Motor neuron (in vitro differentiated cells): Measurements from ENCODE around the gene AXIN1. TPM values are rescaled to one million over a fixed set of nuclear protein-coding genes. Genes with fewer than 3 reads are reported as not detected.

ENCODE experiments used
- ATAC-seq, 8 experiments: fragments of 200-7000 bp; cut with Tn5 transposase; replicated peaks in 6 of 8; 2 replicates each; pipeline ENCODE4 v1.8.0; 2021; ENCODE audit warnings: mild to moderate bottlenecking in 8 of 8, moderate library complexity in 8 of 8
- H3K27ac ChIP-seq, 2 donors: fragments of 250-450 bp; sonication (Bioruptor Pico); 2 replicates each; pipeline ENCODE4 v1.9.0; 2021; ENCODE audit warnings: antibody characterized with exemption in 2 of 2, mild to moderate bottlenecking in 2 of 2, moderate library complexity in 1 of 2
- H3K4me1 ChIP-seq, 2 donors: fragments of 250-450 bp; sonication (Bioruptor Pico); replicated peaks in 1 of 2; 2 replicates each; pipeline ENCODE4 v1.6.1; 2021; ENCODE audit warnings: antibody characterized with exemption in 2 of 2, mild to moderate bottlenecking in 2 of 2, moderate library complexity in 1 of 2
- H3K4me3 ChIP-seq, 5 donors: fragments of 250-450 bp; sonication (Bioruptor Pico); 2 replicates each; pipeline ENCODE4 v1.9.0; 2021; ENCODE audit warnings: antibody characterized with exemption in 5 of 5, mild to moderate bottlenecking in 5 of 5, moderate library complexity in 4 of 5
- WGBS, 10 experiments: fragments of 450-650 bp; shearing (Covaris generic); methylation state at CpG; one replicate each; pipeline ENCODE4 v1.0.0; 2022; 5-methylcytosine and 5-hydroxymethylcytosine counted together
- in situ Hi-C, 9 experiments: fragments of 400-800 bp; cut with MboI; loops; one replicate each; pipeline ENCODE4 v1.15.0; 2021; ENCODE audit warnings: low sequenced_read_pairs in 9 of 9, low pct_unique_long_range_greater_than_20kb in 2 of 9; ENCODE audit not compliant: unreplicated experiment in 9 of 9
- total RNA-seq, 8 experiments: library from RNA; unstranded; fragments of 300-600 nt; gene quantifications; 2 replicates each; pipeline versions ENCODE4 v1.2.3 to v1.2.4, GENCODE V29; 2022

Gene AXIN1, protein sequence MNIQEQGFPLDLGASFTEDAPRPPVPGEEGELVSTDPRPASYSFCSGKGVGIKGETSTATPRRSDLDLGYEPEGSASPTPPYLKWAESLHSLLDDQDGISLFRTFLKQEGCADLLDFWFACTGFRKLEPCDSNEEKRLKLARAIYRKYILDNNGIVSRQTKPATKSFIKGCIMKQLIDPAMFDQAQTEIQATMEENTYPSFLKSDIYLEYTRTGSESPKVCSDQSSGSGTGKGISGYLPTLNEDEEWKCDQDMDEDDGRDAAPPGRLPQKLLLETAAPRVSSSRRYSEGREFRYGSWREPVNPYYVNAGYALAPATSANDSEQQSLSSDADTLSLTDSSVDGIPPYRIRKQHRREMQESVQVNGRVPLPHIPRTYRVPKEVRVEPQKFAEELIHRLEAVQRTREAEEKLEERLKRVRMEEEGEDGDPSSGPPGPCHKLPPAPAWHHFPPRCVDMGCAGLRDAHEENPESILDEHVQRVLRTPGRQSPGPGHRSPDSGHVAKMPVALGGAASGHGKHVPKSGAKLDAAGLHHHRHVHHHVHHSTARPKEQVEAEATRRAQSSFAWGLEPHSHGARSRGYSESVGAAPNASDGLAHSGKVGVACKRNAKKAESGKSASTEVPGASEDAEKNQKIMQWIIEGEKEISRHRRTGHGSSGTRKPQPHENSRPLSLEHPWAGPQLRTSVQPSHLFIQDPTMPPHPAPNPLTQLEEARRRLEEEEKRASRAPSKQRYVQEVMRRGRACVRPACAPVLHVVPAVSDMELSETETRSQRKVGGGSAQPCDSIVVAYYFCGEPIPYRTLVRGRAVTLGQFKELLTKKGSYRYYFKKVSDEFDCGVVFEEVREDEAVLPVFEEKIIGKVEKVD
- 10 to 100 TPM; 10.3 to 21.6 (median 15.9) TPM for total RNA-seq

DNA sequence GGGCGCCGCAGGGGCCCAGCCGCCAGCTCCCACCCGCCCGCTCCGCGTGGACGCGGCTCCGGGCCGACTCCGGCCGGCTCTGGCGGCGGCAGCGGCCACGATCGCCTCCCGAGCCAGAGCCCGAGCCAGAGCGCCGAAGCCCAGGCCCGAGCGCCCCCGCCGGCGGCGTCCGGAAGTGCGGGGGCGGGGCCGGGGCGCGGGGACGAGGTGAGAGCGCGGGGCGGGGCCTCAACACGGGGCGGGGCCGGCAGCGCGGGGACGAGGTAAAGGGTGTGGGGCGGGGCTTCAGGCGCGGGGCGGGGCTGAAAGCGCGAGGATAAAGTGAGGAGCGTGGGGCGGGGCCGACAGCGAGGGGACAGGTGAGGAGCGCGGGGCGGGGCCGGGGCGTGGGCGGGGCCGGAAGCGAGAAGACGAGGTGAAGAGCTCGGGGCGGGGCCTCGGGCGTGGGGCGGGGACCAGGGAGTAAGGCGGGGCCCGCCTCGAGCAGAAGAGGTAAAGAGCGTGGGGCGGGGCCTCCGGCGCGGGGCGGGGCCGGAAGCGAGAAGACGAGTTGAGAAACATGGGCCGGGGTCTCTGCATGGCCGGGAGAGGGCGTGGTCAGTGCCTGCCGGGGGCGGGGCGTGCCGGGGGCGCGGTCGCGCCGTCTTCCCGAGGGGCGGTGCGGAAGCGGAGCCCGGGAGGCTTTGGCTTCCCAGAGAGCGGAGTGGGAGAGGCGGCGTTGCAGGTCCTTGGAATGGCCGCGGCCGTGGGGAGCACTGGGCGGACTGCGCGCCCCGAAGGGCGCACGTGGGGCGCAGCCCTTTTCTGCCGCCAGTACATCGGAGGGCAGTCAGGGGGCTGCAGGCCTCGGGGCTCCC lies at the start of gene AXIN1:
AXIN1 (minus strand) TSS at position 177 of the 857 bp plus-strand sequence. CDS start 5,698 bp downstream, outside the sequence.
- peak; percentile 69 to 80 (median 78) for ATAC-seq
- peaks cover 7 to 8% of the 10 kb centered on the region in 2 donors for H3K4me1 ChIP-seq
- WGBS, 10 experiments = no CpG with 5 or more reads among the region's 113 CpGs
- peak within 1 kb of the TSS; percentile 46 to 80 (median 75) for H3K4me3 ChIP-seq
- peak within 1 kb of the TSS; percentile 32 to 75 for H3K27ac ChIP-seq
- in situ Hi-C loops = no loop called here

DNA sequence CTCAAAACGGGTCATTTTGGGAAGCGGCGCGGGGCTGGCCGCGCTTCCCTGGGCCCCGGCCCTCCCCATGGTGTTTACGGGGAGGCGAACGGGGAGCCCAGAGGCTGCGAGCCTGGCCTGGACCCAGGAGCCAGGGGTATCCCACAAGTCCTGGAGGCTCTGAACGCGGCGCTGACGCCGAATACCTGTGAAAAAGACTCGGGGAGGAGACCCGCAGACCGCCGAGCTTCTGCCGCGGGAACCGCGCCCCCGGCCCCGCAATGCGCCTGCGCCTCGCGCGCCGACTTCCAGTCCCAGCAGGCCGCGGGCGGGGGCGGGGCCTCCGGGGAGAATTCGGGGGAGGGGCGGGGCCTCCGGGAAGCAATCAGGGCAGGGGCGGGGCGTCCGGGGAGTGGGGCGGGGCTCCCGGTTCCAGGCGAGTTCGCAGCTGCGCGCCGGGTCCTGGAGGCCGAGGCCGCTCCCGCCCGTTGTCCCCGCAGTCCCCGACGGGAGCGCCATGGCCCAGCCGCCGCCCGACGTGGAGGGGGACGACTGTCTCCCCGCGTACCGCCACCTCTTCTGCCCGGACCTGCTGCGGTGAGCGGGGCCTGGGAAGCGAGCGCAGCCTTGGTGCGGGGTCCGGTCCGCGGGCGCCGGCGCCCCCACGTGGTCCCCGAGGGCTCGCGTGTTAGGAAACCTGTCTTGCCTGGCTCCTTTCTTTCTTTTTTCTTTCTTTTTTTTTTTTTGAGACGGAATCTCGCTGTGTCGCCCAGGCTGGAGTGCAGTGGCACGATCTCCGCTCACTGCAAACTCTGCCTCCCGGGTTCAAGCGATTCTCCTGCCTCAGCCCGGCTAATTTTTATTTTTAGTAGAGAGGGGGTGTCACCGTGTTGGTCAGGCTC lies 49.2 kb upstream of the AXIN1 start, which contains the start of gene DECR2:
DECR2 (plus strand) TSS at position 418 of the 881 bp plus-strand sequence; CDS start at position 497, 79 bp downstream.
- peak; percentile 66 to 80 (median 74) for ATAC-seq
- in situ Hi-C loops = no loop called here
- H3K27ac ChIP-seq = peak within 1 kb of the TSS; percentile 83 to 84

DNA sequence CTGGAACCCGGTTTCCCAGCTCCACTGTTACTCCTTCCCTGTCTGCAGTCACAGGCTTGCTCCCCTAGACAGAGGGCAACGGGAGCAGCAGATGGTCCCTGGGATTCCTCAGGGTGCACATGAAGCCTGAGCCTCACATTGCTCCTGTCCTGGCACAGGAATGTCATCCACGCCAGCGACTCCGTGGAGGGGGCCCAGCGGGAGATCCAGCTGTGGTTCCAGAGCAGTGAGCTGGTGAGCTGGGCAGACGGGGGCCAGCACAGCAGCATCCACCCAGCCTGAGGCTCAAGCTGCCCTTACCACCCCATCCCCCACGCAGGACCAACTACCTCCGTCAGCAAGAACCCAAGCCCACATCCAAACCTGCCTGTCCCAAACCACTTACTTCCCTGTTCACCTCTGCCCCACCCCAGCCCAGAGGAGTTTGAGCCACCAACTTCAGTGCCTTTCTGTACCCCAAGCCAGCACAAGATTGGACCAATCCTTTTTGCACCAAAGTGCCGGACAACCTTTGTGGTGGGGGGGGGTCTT lies 47.6 kb upstream of the AXIN1 start:
- peaks cover 12% of the 10 kb centered on the region in 2 donors for H3K4me1 ChIP-seq
- H3K4me3 ChIP-seq = no peak overlapping the region
- in situ Hi-C loops = no loop called here
- 0 to 100% methylated on average over 1 of the region's 10 CpGs; no CpG with 5 or more reads in 8 of the 10 experiments for WGBS, 10 experiments
- H3K27ac ChIP-seq = no peak overlapping the region
- ATAC-seq = no peak

More for the DNA sequence above, 49.2 kb upstream of the AXIN1 start, which contains the start of gene DECR2:
- peak within 1 kb of the TSS; percentile 64 to 96 (median 87) for H3K4me3 ChIP-seq
- peaks cover 7 to 12% of the 10 kb centered on the region in 2 donors for H3K4me1 ChIP-seq
- 4 to 23% (median 10%) methylated on average over 2 to 8 of the region's 91 CpGs; no CpG with 5 or more reads in 5 of the 10 experiments for WGBS, 10 experiments

DNA sequence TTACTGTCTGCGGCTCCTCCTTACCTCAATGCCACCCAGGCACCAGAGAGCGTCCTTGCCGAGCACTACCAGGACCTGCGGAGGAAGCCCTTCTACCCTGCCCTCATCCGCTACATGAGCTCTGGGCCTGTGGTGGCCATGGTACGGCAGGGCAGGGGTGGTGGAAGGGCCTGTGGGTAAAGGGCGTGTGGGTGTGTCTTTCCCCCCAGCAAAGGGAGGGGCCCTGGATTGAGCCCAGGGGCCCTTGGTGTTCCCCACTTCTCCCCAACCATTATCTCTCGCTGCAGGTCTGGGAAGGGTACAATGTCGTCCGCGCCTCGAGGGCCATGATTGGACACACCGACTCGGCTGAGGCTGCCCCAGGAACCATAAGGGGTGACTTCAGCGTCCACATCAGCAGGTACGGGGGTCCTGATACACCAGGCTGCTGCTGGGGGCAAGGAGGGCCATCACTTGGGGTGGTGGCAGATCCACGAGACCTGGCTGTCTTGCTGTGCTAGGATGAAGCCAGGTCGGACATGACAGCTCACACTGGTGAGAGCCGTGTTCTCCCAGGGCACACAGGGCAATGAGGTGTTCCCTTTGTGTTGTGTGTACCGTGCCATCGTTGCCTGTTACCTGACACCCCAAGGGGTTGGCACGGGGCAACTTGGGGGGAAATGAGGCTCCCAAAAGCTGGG lies 47.0 kb upstream of the AXIN1 start:
- in situ Hi-C loops = no loop called here
- H3K4me1 ChIP-seq = peaks cover 12% of the 10 kb centered on the region in 2 donors
- no peak for ATAC-seq
- 73 to 93% (median 90%) methylated on average over 2 to 6 of the region's 22 CpGs; no CpG with 5 or more reads in 7 of the 10 experiments for WGBS, 10 experiments
- H3K4me3 ChIP-seq = no peak overlapping the region
- no peak overlapping the region for H3K27ac ChIP-seq

DNA sequence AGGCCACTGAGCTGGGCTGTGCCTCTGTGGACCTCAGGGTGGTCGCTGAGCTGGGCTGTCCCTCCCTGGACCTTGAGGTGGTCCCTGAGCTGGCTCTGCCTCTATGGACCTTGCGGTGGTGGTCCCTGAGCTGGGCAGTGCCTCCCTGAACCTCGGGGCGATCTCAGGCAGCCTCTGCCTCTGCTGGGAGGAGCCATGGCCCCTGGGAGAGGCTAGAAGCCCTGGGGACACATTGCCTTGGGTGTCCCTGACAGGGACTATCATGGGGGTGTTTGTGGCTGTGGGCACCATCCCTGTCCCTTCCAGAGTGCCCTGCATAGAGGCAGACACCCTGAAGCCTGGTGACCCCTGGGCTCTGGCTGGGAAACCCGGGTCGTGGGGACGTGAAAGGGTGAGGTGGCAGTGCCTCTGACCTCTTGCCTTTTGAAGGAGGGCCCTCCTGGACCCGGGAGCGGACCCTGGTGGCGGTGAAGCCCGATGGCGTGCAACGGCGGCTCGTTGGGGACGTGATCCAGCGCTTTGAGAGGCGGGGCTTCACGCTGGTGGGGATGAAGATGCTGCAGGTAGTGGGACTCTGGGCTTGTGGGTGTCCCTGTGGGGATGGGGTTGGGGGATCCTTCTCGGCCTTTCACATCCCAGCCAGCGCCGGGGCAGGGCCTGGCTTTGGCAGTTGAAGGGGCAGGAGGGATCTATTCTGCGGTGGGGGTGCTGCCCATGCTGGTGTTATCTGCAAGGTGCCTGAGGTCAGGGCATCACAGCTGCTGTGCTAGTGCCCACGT lies 46.2 kb upstream of the AXIN1 start:
- in situ Hi-C loops = no loop called here
- H3K27ac ChIP-seq = no peak overlapping the region
- H3K4me1 ChIP-seq = peaks cover 12% of the 10 kb centered on the region in 2 donors
- no peak overlapping the region for H3K4me3 ChIP-seq
- 40 to 86% (median 67%) methylated on average over 1 to 4 of the region's 24 CpGs; no CpG with 5 or more reads in 7 of the 10 experiments for WGBS, 10 experiments
- ATAC-seq = no peak

DNA sequence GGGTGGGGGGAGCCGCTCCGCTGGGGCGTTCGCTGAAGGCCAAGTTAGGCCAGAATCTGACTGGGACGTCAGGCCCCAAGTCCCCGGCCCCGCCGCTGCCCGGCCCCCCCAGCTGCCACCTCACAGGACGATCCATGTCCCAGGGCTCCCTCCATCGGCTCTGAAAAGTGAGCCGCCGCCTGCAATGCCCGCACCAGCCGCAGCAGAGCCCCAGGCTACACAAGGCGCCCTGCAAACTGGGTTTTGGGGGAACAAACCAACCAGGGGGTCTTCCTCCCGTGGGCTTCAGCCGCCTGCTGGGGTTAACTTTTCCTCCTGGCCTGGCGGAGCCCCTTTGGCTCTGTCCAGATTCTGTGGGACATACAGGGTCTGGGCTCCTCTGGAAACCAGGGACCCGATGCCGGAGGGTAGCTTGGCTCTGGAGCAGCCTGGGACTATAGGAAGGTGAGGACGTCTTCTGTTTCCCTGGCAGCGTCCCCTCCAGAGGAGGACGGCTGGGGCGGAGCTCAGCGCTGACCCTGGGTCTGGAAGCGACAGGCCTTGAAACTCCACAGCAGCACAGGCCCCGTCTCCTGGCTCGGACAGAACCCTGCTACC lies 45.3 kb upstream of the AXIN1 start:
- Histone ChIP-seq H3K27ac (peak overlapping the region; percentile 36 to 75), H3K4me3 (peak overlapping the region in 4 of 5 donors; percentile 14 to 68 (median 44)), H3K4me1 (peaks cover 12% of the 10 kb centered on the region in 2 donors)
- 0 to 50% (median 20%) methylated on average over 1 to 5 of the region's 29 CpGs; no CpG with 5 or more reads in 7 of the 10 experiments for WGBS, 10 experiments
- in situ Hi-C loops = no loop called here
- ATAC-seq = peak; percentile 8 to 65 (median 52)

DNA sequence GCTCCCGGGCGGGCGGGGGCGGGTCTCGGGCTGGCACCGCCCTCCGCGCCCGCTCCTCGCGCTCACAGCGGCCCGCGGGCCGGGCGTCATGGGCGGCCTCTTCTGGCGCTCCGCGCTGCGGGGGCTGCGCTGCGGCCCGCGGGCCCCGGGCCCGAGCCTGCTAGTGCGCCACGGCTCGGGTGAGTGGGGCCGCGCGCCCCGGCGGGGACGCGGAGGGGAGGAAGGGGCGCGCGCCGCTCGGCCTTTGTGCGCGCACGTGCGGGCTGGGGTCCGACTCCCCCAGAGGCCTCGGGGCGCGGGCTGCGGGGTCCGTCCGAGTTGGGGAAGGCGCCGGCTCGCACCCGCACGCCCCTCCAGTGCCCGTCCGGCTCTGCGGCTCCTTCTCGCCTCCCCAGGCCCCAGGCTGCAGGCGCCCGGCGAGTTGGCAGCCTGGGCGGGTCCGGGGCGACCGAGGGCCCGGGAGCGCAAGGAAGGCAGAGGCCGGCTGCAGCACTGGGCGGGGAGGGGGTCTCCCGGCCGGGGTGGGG lies 44.7 kb upstream of the AXIN1 start, which contains the start of gene NME4:
NME4 (plus strand) TSS at position 65 of the 527 bp plus-strand sequence; CDS start at position 89, 24 bp downstream.
- no CpG with 5 or more reads among the region's 75 CpGs for WGBS, 10 experiments
- peak within 1 kb of the TSS; percentile 53 to 68 (median 59) for H3K4me3 ChIP-seq
- peaks cover 12% of the 10 kb centered on the region in 2 donors for H3K4me1 ChIP-seq
- ATAC-seq = peak; percentile 4 to 42 (median 30)
- in situ Hi-C loops = no loop called here
- H3K27ac ChIP-seq = peak within 1 kb of the TSS; percentile 69 to 88

DNA sequence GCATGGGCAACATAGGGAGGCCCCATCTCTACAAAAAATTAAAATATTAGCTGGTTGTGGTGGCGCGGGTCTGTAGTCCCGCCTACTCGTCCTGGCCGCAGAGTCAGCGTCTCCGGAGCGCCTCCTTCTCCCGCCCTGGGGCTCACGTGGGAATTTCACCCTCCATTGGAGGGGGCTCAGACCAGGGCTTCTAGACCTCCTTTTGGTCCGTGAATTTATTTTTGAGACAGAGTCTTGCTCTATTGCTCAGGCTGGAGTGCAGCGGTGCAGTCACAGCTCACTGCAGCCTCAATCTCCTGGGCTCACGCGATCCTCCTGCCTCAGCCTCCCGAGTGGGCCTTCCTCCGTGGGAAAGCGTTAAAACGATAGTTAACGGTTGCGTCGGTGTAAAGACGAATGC lies 44.1 kb upstream of the AXIN1 start:
- WGBS, 10 experiments = 3 to 22% (median 14%) methylated on average over 1 to 16 of the region's 22 CpGs; no CpG with 5 or more reads in 4 of the 10 experiments
- peak overlapping the region; percentile 53 to 68 (median 59) for H3K4me3 ChIP-seq
- H3K27ac ChIP-seq = peak overlapping the region in 1 of 2 donors; percentile 88
- in situ Hi-C loops = no loop called here
- ATAC-seq = peak; percentile 7 to 58 (median 32)
- peaks cover 12% of the 10 kb centered on the region in 2 donors for H3K4me1 ChIP-seq

DNA sequence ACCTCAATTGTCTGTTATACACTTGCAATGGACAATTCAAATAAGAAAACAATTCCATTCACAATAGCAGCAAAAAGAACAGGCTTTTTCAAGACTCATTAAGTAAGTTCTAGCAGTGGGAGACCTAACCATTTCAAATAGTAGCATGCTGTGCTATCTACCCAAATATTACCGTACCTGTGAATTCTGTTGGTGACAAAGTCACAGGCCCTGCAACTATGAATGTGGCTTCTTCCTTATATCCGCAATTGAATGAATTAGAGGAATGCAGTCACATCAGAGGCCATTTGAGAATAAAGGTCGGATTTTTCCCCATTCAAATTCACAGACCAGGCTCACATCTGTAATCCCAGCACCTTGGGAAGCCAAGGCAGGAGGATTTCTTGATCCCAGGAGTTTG lies 43.7 kb upstream of the AXIN1 start:
- Histone ChIP-seq H3K4me1 (peaks cover 12% of the 10 kb centered on the region in 2 donors), H3K4me3 (peak overlapping the region; percentile 53 to 68 (median 59)), H3K27ac (peak overlapping the region in 1 of 2 donors; percentile 88)
- 14 to 63% (median 34%) methylated on average over 1 to 3 of the region's 3 CpGs; no CpG with 5 or more reads in 3 of the 10 experiments for WGBS, 10 experiments
- ATAC-seq = no peak
- in situ Hi-C loops = no loop called here
